Lung (tissue), 12 donors: Measurements from ENCODE around the gene UTP14A. TPM values are rescaled to one million over a fixed set of nuclear protein-coding genes. Genes with fewer than 3 reads are reported as not detected.

ENCODE experiments used
- ATAC-seq: fragments of 200-7000 bp; cut with Tn5 transposase; one replicate; pipeline ENCODE4 v1.9.1; 2020; ENCODE audit warnings: moderate number of reproducible peaks; ENCODE audit not compliant: insufficient read depth, low FRiP score
- DNase-seq, 3 donors: peaks; one replicate each; pipeline ENCODE4 v3.0.0-alpha.2; 2013 to 2017
- H3K27ac ChIP-seq, 2 donors: one replicate each; pipeline ENCODE4 v1.5.1; 2013; ENCODE audit warnings: mild to moderate bottlenecking in 2 of 2, moderate library complexity in 2 of 2, control low read depth in 1 of 2, inconsistent platforms in 1 of 2, low read depth in 1 of 2, low read length in 1 of 2
- H3K27me3 ChIP-seq, 3 donors: one replicate each; pipeline ENCODE4 v1.5.1; 2013; ENCODE audit warnings: low read length in 2 of 3; ENCODE audit not compliant: control insufficient read depth in 3 of 3, insufficient read depth in 3 of 3
- H3K36me3 ChIP-seq, 4 donors: one replicate each; pipeline ENCODE4 v1.5.1; 2013; ENCODE audit warnings: low read length in 4 of 4, mild to moderate bottlenecking in 1 of 4, moderate library complexity in 1 of 4; ENCODE audit not compliant: control insufficient read depth in 4 of 4, insufficient read depth in 4 of 4
- H3K4me1 ChIP-seq, 5 donors: one replicate each; pipeline ENCODE4 v1.5.1; 2013; ENCODE audit warnings: low read length in 5 of 5, mild to moderate bottlenecking in 2 of 5, moderate library complexity in 1 of 5; ENCODE audit not compliant: control insufficient read depth in 5 of 5, insufficient read depth in 5 of 5
- H3K4me3 ChIP-seq: one replicate; pipeline ENCODE4 v1.5.1; 2013; ENCODE audit warnings: mild to moderate bottlenecking, control low read depth, moderate library complexity
- H3K9ac ChIP-seq, 2 donors: one replicate each; pipeline ENCODE4 v1.5.1; 2013; ENCODE audit warnings: low read length in 2 of 2, control low read depth in 1 of 2; ENCODE audit not compliant: insufficient read depth in 1 of 2
- H3K9me3 ChIP-seq, 4 donors: one replicate each; pipeline ENCODE4 v1.5.1; 2013; ENCODE audit warnings: low read length in 3 of 4, mild to moderate bottlenecking in 1 of 4, moderate library complexity in 1 of 4; ENCODE audit not compliant: control insufficient read depth in 4 of 4, insufficient read depth in 3 of 4
- WGBS, 2 donors: extraction: QIAGEN DNeasy Blood & Tissue Kit; methylation state at CpG; one replicate each; pipeline ENCODE4 v1.1.7; 2013; 5-methylcytosine and 5-hydroxymethylcytosine counted together
- polyA plus RNA-seq, 2 donors: library from polyadenylated mRNA; stranded (reverse); fragments of 200-250 nt; gene quantifications; one replicate each; pipeline ENCODE4 v1.2.1, GENCODE V29; 2013
- total RNA-seq, 2 donors: library from RNA; depleted of rRNA in 1 of 2; stranded (reverse); fragments of >200 nt in 1 of 2; gene quantifications; one replicate each; pipeline ENCODE4 v1.2.1, GENCODE V29; 2014 to 2021
- TF ChIP-seq, protein P1 (sequence below): IDR thresholded peaks from 2 replicates; pipeline ENCODE4 v1.5.1; 2012; ENCODE audit warnings: mild to moderate bottlenecking; ENCODE audit errors: control extremely low read depth, extremely low read depth
- donor health status: control.
- donor health status: control.
- donor health status: Bipolar disorder and iron deficiency.
- donor health status: healthy.
- donor health status: DM: yes; HTN: yes; CAD: no.

UTP14A gene
- total and polyA plus RNA-seq, 4 donors, result 10.2 to 14.0 (median 12.6) TPM

DNA sequence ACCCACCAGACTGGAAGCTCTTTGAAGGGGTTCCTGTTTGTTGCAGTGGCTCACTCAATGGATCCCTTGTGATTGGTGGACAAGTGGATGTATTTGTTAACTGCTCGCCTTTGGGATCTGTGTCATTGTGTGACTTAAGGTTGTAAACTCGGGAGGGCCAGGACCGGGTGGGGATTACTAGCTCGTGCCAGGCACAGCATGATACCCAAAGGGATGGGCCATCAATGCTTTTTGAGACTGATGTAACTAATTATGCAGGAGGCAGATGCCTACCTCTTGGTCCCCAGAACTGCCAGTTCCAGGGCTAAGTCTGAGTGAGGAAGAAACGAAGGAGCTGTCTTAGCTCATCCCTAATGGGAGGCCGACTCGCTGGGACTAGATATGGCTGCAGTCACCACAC, 27.7 kb downstream of the UTP14A start:
- Histone ChIP-seq H3K4me3 (no peak overlapping the region), H3K9me3 (peaks cover 0 to 2% (median 0%) of the 10 kb centered on the region in 4 donors), H3K9ac (no peak overlapping the region), H3K36me3 (peaks cover 0 to 6% (median 3%) of the 10 kb centered on the region in 4 donors), H3K27ac (no peak overlapping the region), H3K27me3 (peaks cover 0 to 3% (median 0%) of the 10 kb centered on the region in 3 donors), H3K4me1 (peaks cover 0 to 5% (median 0%) of the 10 kb centered on the region in 5 donors)
- TF ChIP-seq, protein P1, sequence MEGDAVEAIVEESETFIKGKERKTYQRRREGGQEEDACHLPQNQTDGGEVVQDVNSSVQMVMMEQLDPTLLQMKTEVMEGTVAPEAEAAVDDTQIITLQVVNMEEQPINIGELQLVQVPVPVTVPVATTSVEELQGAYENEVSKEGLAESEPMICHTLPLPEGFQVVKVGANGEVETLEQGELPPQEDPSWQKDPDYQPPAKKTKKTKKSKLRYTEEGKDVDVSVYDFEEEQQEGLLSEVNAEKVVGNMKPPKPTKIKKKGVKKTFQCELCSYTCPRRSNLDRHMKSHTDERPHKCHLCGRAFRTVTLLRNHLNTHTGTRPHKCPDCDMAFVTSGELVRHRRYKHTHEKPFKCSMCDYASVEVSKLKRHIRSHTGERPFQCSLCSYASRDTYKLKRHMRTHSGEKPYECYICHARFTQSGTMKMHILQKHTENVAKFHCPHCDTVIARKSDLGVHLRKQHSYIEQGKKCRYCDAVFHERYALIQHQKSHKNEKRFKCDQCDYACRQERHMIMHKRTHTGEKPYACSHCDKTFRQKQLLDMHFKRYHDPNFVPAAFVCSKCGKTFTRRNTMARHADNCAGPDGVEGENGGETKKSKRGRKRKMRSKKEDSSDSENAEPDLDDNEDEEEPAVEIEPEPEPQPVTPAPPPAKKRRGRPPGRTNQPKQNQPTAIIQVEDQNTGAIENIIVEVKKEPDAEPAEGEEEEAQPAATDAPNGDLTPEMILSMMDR, result no peak
- no peak for ATAC-seq
- 77 to 83% methylated on average over 7 of the region's 7 CpGs for WGBS, 2 donors
- DNase-seq, result no peak

DNA sequence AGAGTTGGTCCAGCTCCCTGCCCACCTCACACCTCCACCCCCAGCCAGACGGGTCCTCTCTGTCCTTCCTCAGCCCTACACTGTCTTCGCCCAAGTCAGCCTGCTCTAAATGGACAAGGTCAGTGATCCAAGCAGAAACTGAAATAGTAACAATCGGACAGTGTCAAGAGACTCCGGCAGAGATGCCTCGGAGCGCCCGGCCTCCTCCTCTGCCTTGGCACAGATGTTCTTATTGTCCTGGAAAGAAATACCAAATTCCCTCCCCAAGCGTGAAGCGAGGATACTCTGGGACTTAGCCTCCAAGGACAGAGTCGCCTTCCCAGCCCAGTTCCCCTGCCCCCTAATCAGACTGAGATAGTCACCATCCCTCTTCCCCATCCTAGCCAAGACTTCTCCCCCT, 28.5 kb downstream of the UTP14A start:
- TF ChIP-seq, protein P1, result no peak
- ATAC-seq, result no peak
- Histone ChIP-seq H3K4me3 (no peak overlapping the region), H3K27ac (no peak overlapping the region), H3K9ac (no peak overlapping the region), H3K27me3 (peaks cover 0 to 3% (median 0%) of the 10 kb centered on the region in 3 donors), H3K36me3 (peaks cover 0 to 2% (median under 1%) of the 10 kb centered on the region in 4 donors), H3K4me1 (peaks cover 0 to 5% (median 0%) of the 10 kb centered on the region in 5 donors), H3K9me3 (peaks cover 0 to 2% (median 0%) of the 10 kb centered on the region in 4 donors)
- WGBS, 2 donors, result 61 to 77% methylated on average over 10 of the region's 10 CpGs
- no peak for DNase-seq

DNA sequence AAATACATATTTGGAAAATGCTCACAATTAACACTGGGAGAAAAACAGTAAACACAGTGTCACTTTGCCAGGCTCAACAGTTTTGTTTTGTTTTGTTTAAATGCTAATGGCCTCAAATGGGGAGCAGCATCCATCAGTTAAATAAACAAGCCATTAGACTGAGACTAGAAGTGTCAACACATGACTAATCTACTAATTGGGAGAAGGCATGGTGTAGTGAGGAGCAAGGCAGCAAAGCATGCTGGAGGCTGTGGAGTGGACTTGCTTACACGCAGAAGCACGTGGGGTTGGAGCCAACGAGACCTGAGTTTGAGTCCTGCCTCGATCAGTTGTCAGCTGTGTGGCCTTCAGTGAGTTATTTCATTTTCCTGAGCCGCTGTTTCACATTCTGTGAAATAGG, 29.0 kb downstream of the UTP14A start:
- Histone ChIP-seq H3K27ac (no peak overlapping the region), H3K36me3 (no peaks in the 10 kb centered on the region), H3K9me3 (peaks cover 0 to 2% (median 0%) of the 10 kb centered on the region in 4 donors), H3K27me3 (peaks cover 0 to 3% (median 0%) of the 10 kb centered on the region in 3 donors), H3K4me3 (no peak overlapping the region), H3K9ac (no peak overlapping the region), H3K4me1 (peaks cover 0 to 5% (median 0%) of the 10 kb centered on the region in 5 donors)
- WGBS, 2 donors, result 74 to 98% methylated on average over 5 of the region's 5 CpGs
- ATAC-seq (no peak), DNase-seq (no peak)
- TF ChIP-seq, protein P1, result no peak

DNA sequence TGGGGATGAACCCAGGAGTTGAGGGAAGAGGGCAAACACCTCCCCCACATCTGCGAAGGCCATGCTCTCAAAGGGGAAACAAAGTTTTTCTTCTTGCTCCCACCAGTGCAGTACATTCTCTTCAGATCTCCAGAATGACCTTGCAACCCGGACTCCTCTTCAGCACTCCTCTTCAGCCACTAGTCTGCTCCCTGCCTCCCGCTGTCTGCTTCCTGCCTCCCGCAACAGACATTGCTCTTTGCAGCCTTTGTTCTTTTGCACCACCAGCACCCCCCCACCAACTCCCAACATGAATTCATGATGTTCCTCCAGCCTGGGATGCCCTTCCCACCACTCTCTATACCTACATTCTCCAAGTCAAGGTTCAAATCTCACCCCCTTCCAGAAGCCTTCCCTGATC, 32.1 kb downstream of the UTP14A start:
- Histone ChIP-seq H3K9ac (no peak overlapping the region), H3K9me3 (no peaks in the 10 kb centered on the region), H3K36me3 (no peaks in the 10 kb centered on the region), H3K27ac (no peak overlapping the region), H3K27me3 (peaks cover 0 to 3% (median 0%) of the 10 kb centered on the region in 3 donors), H3K4me1 (peaks cover 0 to 5% (median 0%) of the 10 kb centered on the region in 5 donors), H3K4me3 (no peak overlapping the region)
- no peak for ATAC-seq
- TF ChIP-seq, protein P1, result no peak
- DNase-seq, result no peak
- WGBS, 2 donors, result 53 to 78% methylated on average over 4 of the region's 4 CpGs
